BJ (cell line): ENCODE data around the gene PALM. TPM values are rescaled to one million over a fixed set of nuclear protein-coding genes. Genes with fewer than 3 reads are reported as not detected.
"Not testable (repeated sequence)": the region's sequence is repeated elsewhere in the genome, so short reads cannot be mapped to it uniquely, and the experiment has no call there.

Experiments used
- CTCF ChIA-PET: fragments of 350-600 bp; formaldehyde crosslinking; extraction: SDS; loops from one replicate; lab custom pipeline; 2021; ENCODE audit warnings: antibody characterized with exemption, inconsistent platforms; lab: Yijun Ruan, JAX
- POLR2A ChIA-PET: fragments of 300-600 bp; sonication (Branson Sonifier 250); formaldehyde crosslinking; extraction: SDS; loops from one replicate; lab custom pipeline; 2021; ENCODE audit warnings: antibody characterized with exemption; lab: Charles Lee
- DNase-seq: peaks from one replicate; pipeline ENCODE4 v3.0.0-alpha.2; 2011; ENCODE audit warnings: low read depth
- H3K27me3 ChIP-seq: 2 replicates; pipeline ENCODE4 v1.6.0; 2011; ENCODE audit warnings: low read length; ENCODE audit not compliant: control insufficient read depth, insufficient read depth
- H3K36me3 ChIP-seq: 2 replicates; pipeline ENCODE4 v1.5.1; 2011; ENCODE audit warnings: low read length; ENCODE audit not compliant: control insufficient read depth, insufficient read depth
- H3K4me3 ChIP-seq: 2 replicates; pipeline ENCODE4 v1.5.1; 2011; ENCODE audit warnings: low read depth, mild to moderate bottlenecking, control low read depth, low read length
- CTCF ChIP-seq: IDR thresholded peaks from 2 replicates; pipeline ENCODE4 v1.5.1; 2011; ENCODE audit warnings: low read depth, mild to moderate bottlenecking, control low read depth, inconsistent platforms, low read length, moderate library complexity; ENCODE audit not compliant: insufficient read depth
- polyA plus RNA-seq: library from polyadenylated mRNA; depleted of rRNA; stranded (reverse); fragments of >200 nt; gene quantifications from 2 replicates; pipeline ENCODE4 v1.2.3, GENCODE V29; 2011

The PALM gene
- polyA plus RNA-seq, 1 experiment, result 1.2 TPM

DNA sequence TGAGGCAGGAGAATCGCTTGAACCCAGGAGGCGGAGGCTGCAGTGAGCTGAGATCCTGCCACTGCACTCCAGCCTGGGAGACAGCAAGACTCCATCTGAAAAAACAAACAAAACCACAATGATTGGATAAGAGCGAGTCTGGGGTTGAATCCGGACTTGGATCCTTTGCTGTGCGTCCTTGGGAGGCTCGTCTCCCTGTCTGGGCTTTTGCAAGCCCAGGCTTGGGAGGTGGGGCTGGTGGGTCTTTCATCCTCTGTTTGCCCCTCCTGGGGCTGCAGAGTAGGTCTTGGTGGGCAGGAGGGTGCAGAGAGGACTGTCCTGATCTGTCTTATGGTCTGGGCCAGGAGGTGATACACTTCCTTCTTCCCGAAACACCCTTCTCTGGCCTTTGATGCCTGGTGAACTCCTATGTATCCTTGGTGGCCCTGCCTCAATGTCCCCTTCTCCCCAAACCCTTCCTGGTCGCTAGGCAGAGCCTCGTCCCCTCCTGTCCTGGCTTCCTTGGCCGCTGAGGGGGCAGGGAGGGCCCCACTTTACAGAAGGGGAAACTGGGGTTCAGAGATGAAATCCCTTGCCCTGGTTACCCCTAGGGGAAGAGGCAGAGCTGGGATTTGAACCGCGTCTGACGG, 16.8 kb downstream of the PALM start:
- CTCF ChIA-PET, result interaction anchor here (1.7 kb wide), 1 partner anchor 9 kb away, joined by 7 read pairs; no protein-coding TSS in a partner anchor
- TF ChIP-seq CTCF, result no peak
- POLR2A ChIA-PET, result no interaction called here
- DNase-seq, result no peak
- no peak overlapping the region for H3K4me3 ChIP-seq
- H3K36me3 ChIP-seq, result no peaks in the 10 kb centered on the region
- peaks cover 2% of the 10 kb centered on the region; the same call in 1 of the 2 replicates for H3K27me3 ChIP-seq

GRCh38 chr19:726993-727956, 18.5 kb downstream of the PALM start:
- POLR2A ChIA-PET, result no interaction called here
- CTCF ChIA-PET, result interaction anchor here (1.0 kb wide), 1 partner anchor 64 kb away, joined by 3 read pairs; no protein-coding TSS in a partner anchor

DNA sequence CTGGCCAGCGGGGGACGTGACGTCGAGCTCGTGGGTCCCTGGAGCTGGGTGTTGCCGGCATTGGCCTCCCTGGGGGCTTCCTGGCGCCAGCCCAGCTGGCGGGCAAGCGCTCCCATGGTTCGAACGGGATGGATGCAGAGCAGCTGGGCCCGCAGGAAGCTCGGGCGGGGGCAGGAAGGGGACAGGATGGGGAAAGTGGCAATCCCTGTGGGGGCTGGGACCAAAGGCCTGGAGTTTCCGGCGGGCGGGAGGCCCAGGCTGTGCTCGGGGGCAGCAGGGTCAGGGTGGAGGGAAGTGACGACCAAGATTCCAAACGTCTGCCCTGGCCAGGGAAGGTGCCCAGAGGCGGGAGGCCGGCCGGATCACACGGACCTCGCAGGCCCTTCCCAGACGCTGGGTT, 19.3 kb downstream of the PALM start:
- ChIA-PET CTCF (interaction anchor here (1.0 kb wide), 1 partner anchor 64 kb away, joined by 3 read pairs; no protein-coding TSS in a partner anchor), POLR2A (no interaction called here)
- TF ChIP-seq CTCF, result no peak
- no peak overlapping the region for H3K4me3 ChIP-seq
- H3K36me3 ChIP-seq, result no peaks in the 10 kb centered on the region
- H3K27me3 ChIP-seq, result no peaks in the 10 kb centered on the region
- no peak for DNase-seq

More at GRCh38 chr19:726993-727956, 18.5 kb downstream of the PALM start:
- no peaks in the 10 kb centered on the region for H3K36me3 ChIP-seq
- TF ChIP-seq CTCF, result no peak
- no peak for DNase-seq
- no peak overlapping the region for H3K4me3 ChIP-seq
- no peaks in the 10 kb centered on the region for H3K27me3 ChIP-seq

DNA sequence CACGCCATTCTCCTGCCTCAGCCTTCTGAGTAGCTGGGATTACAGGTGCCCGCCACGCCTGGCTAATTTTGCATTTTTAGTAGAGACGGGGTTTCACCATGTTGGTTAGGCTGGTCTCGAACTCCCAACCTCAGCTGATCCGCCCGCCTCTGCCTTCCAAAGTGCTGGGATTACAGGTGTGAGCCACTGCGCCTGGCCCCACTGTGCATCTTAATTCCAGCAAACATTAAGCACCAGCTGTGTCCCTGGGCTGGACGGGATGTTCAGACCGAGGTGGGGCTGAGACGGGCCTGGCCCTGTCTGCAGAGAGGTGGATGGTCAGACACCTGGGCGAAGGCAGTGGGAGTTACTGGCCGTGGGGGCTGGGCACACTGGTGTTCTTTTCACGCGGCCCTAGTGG, 20.8 kb downstream of the PALM start:
- H3K27me3 ChIP-seq, result not testable (repeated sequence)

GRCh38 chr19:729965-730668, 21.4 kb downstream of the PALM start:
- Histone ChIP-seq H3K4me3 (no peak overlapping the region), H3K27me3 (no peaks in the 10 kb centered on the region), H3K36me3 (no peaks in the 10 kb centered on the region)
- TF ChIP-seq CTCF, result no peak
- CTCF ChIA-PET, result interaction anchor here (0.9 to 1.9 kb wide), 3 partner anchors 13 to 146 kb away, joined by 3 to 4 read pairs (median 3); no protein-coding TSS in a partner anchor
- no peak for DNase-seq
- POLR2A ChIA-PET, result no interaction called here

More for the DNA sequence above, 20.8 kb downstream of the PALM start:
- H3K4me3 ChIP-seq, H3K36me3 ChIP-seq, CTCF ChIA-PET, DNase-seq, POLR2A ChIA-PET: not testable (repeated sequence)
